Measurements from ENCODE around the gene BCR. TPM values are rescaled to one million over a fixed set of nuclear protein-coding genes. Genes with fewer than 3 reads are reported as not detected.

The BCR gene
- total and polyA plus RNA-seq, 2 donors from 2014 or later = 45.0 to 97.7 TPM

- TF ChIP-seq CTCF (IDR thresholded peaks at IDR 0.05; ENCODE audit: borderline replicate concordance, extremely low read depth, insufficient read depth) = no peak
Measured at GRCh38 chr22:23166042-23166831, 14.1 kb upstream of the BCR start.

GRCh38 chr22:23166841-23167616 lies 13.3 kb upstream of the BCR start:
- H3K9me3 ChIP-seq (ENCODE audit: control insufficient read depth in 2 of 3, insufficient read depth in 1 of 3, low read length in 3 of 3) = no peaks in the 10 kb centered on the region
- H3K4me3 ChIP-seq (ENCODE audit: low read length in 3 of 3) = no peak overlapping the region
- no peak for FAIRE-seq
- peak in 4 of 5 donors; percentile 56 to 58 (median 58) for DNase-seq
- H3K4me1 ChIP-seq (ENCODE audit: control insufficient read depth in 2 of 3, insufficient read depth in 2 of 3, low read depth in 1 of 3, low read length in 3 of 3) = no peaks in the 10 kb centered on the region
- TF ChIP-seq CTCF (IDR thresholded peaks at IDR 0.05; ENCODE audit: borderline replicate concordance, extremely low read depth, insufficient read depth) = no peak
- intact Hi-C loops (cut with DNase I) = no loop called here
- no peak overlapping the region for H3K27ac ChIP-seq (ENCODE audit: low read depth in 2 of 2, low read length in 2 of 2)
- no peak overlapping the region for H3K9ac ChIP-seq (ENCODE audit: low read length in 3 of 3)
- H3K27me3 ChIP-seq (ENCODE audit: control insufficient read depth, insufficient read depth, low read length) = no peaks in the 10 kb centered on the region
- no peaks in the 10 kb centered on the region for H3K36me3 ChIP-seq (ENCODE audit: control insufficient read depth in 2 of 3, insufficient read depth in 3 of 3, low read length in 3 of 3)

More at GRCh38 chr22:23166042-23166831, 14.1 kb upstream of the BCR start:
- Histone ChIP-seq H3K36me3 (ENCODE audit: control insufficient read depth in 2 of 3, insufficient read depth in 3 of 3, low read length in 3 of 3) (peaks cover 0 to 3% (median 0%) of the 10 kb centered on the region in 3 donors), H3K4me1 (ENCODE audit: control insufficient read depth in 2 of 3, insufficient read depth in 2 of 3, low read depth in 1 of 3, low read length in 3 of 3) (no peaks in the 10 kb centered on the region), H3K27ac (ENCODE audit: low read depth in 2 of 2, low read length in 2 of 2) (no peak overlapping the region), H3K27me3 (ENCODE audit: control insufficient read depth, insufficient read depth, low read length) (no peaks in the 10 kb centered on the region), H3K9ac (ENCODE audit: low read length in 3 of 3) (no peak overlapping the region), H3K9me3 (ENCODE audit: control insufficient read depth in 2 of 3, insufficient read depth in 1 of 3, low read length in 3 of 3) (no peaks in the 10 kb centered on the region), H3K4me3 (ENCODE audit: low read length in 3 of 3) (no peak overlapping the region)
- FAIRE-seq (no peak), DNase-seq (no peak)
- intact Hi-C loops (cut with DNase I) = no loop called here

- no peak for FAIRE-seq
- no peaks in the 10 kb centered on the region for H3K36me3 ChIP-seq (ENCODE audit: control insufficient read depth in 2 of 3, insufficient read depth in 3 of 3, low read length in 3 of 3)
- no peak overlapping the region for H3K4me3 ChIP-seq (ENCODE audit: low read length in 3 of 3)
- H3K27ac ChIP-seq (ENCODE audit: low read depth in 2 of 2, low read length in 2 of 2) = no peak overlapping the region
- intact Hi-C loops (cut with DNase I) = no loop called here
- no peaks in the 10 kb centered on the region for H3K27me3 ChIP-seq (ENCODE audit: control insufficient read depth, insufficient read depth, low read length)
- DNase-seq = peak in 1 of 5 donors; percentile 39
- H3K4me1 ChIP-seq (ENCODE audit: control insufficient read depth in 2 of 3, insufficient read depth in 2 of 3, low read depth in 1 of 3, low read length in 3 of 3) = no peaks in the 10 kb centered on the region
- H3K9ac ChIP-seq (ENCODE audit: low read length in 3 of 3) = no peak overlapping the region
- no peak for TF ChIP-seq CTCF (IDR thresholded peaks at IDR 0.05; ENCODE audit: borderline replicate concordance, extremely low read depth, insufficient read depth)
- no peaks in the 10 kb centered on the region for H3K9me3 ChIP-seq (ENCODE audit: control insufficient read depth in 2 of 3, insufficient read depth in 1 of 3, low read length in 3 of 3)
Measured at GRCh38 chr22:23168391-23169042, 11.8 kb upstream of the BCR start.
